ENCODE results near the gene BMP7. TPM values are rescaled to one million over a fixed set of nuclear protein-coding genes. Genes with fewer than 3 reads are reported as not detected.

The BMP7 gene
- total and polyA plus RNA-seq, 9 of the 15 experiments (the other 6 are each of a cell fraction or from before 2014, with no cell fraction given) = 0.18 TPM; not detected in 8

DNA sequence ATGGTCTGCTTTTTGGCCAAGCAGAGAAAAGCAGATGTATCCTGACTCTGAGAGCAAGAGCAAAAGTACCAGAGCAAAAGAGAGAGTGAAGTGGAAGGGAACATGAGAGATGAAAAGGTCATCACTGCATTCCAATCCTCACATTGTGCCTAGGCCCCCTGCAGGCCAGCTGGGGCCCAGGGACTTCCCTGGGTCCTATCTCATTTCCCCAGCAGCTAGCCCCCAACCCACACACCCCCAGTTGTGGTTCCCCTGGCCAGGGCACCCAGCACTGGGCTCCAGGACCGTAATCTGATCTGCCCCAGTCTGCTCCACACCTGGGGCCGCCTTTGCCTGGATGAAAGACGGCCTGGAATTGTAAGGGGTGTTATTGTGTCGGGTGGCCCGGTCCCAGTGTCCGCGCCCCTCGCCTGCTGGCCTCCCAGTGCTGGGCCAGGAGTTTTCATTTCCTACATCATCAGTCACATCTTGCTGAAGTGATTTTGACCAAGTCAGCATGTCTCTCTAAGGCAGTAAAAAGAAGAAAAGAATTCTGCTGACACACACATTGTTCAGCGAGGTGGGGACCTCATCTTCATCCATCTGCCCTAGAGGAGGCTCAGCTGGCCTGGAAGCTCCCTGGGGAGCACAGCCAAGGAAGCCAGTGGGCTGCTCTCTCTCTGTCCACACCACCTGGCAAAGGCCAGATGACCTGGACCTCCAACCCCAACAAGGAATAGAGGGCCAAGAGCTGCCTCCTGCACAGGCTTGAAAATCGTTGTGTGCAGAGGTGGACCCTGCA lies 4.0 kb upstream of the BMP7 start:
- intact Hi-C loops (cut with micrococcal nuclease) = no loop called here
- ATAC-seq = no peak
- ChIA-PET CTCF (ENCODE audit: low intra/inter-chr PET ratio) (no interaction called here), POLR2A (interaction anchor here (0.5 to 0.7 kb wide), 2 partner anchors 17 to 52 kb away, joined by 3 to 4 read pairs; no protein-coding TSS in a partner anchor)
- H3K9me1 ChIP-seq (ENCODE audit: control insufficient read depth, insufficient read depth, low read length) = peaks cover 2% of the 10 kb centered on the region
- H3K79me2 ChIP-seq (ENCODE audit: control insufficient read depth, insufficient read depth, low read length) = no peaks in the 10 kb centered on the region
- H3K4me2 ChIP-seq (ENCODE audit: insufficient read depth, low read length) = no peak overlapping the region
- H3K9ac ChIP-seq (ENCODE audit: insufficient read depth in 1 of 2, low read depth in 2 of 2, low read length in 2 of 2) = no peak overlapping the region
- no TSS peak for BruUV-seq (replicated peaks)
- no peaks in the 10 kb centered on the region for H3K9me3 ChIP-seq (replicated peaks; ENCODE audit: control insufficient read depth, insufficient read depth, low read depth, low read length)
- H3K4me3 ChIP-seq = no peak overlapping the region
- no peaks in the 10 kb centered on the region for H3K36me3 ChIP-seq (ENCODE audit: control insufficient read depth, insufficient read depth, low read length)
- no peak for DNase-seq (ENCODE audit: extremely low read depth in 1 of 4, low spot score in 3 of 4)
- peaks cover 0 to 10% of the 10 kb centered on the region in 2 experiments; a peak in 3 of 5 replicates for H3K4me1 ChIP-seq (replicated peaks in 1 of 2; ENCODE audit: control insufficient read depth in 2 of 2, insufficient read depth in 2 of 2, low read length in 2 of 2)
- no peak overlapping the region for H3K27ac ChIP-seq (ENCODE audit: extremely low read depth, low read depth, low read length)
- H3K27me3 ChIP-seq (ENCODE audit: control insufficient read depth in 2 of 2, insufficient read depth in 2 of 2, low read length in 2 of 2) = peaks cover 9 to 40% of the 10 kb centered on the region in 2 experiments; a peak in 4 of 5 replicates
- WGBS (ENCODE audit: insufficient coverage, low coverage, missing lambda C conversion rate) = 5% methylated on average over 10 of the region's 10 CpGs
- H2AFZ ChIP-seq (ENCODE audit: low read depth, low read length) = no peak overlapping the region
- in situ Hi-C loops (cut with MboI) = no loop called here
- H4K20me1 ChIP-seq (replicated peaks; ENCODE audit: control insufficient read depth, insufficient read depth, low read length) = peaks cover 6% of the 10 kb centered on the region; the same call in 1 of the 2 replicates
- FAIRE-seq = no peak
- TF ChIP-seq ZNF444 (CRISPR knock-in tag; IDR thresholded peaks at IDR 0.05) (no peak), ZNF316 (IDR thresholded peaks at IDR 0.05) (peak; percentile 69), LEF1 (IDR thresholded peaks at IDR 0.05) (no peak), C11orf30 (IDR thresholded peaks at IDR 0.05; ENCODE audit: low read depth) (peak; percentile 52; the same call in 1 of the 2 replicates)
- TF ChIP-seq, protein P1, sequence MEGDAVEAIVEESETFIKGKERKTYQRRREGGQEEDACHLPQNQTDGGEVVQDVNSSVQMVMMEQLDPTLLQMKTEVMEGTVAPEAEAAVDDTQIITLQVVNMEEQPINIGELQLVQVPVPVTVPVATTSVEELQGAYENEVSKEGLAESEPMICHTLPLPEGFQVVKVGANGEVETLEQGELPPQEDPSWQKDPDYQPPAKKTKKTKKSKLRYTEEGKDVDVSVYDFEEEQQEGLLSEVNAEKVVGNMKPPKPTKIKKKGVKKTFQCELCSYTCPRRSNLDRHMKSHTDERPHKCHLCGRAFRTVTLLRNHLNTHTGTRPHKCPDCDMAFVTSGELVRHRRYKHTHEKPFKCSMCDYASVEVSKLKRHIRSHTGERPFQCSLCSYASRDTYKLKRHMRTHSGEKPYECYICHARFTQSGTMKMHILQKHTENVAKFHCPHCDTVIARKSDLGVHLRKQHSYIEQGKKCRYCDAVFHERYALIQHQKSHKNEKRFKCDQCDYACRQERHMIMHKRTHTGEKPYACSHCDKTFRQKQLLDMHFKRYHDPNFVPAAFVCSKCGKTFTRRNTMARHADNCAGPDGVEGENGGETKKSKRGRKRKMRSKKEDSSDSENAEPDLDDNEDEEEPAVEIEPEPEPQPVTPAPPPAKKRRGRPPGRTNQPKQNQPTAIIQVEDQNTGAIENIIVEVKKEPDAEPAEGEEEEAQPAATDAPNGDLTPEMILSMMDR (IDR thresholded peaks at IDR 0.05 in 2 of 3, conservative IDR thresholded peaks at IDR 0.05 in 1 of 3; ENCODE audit: insufficient read depth in 2 of 3, low read depth in 1 of 3, low read length in 3 of 3) = peak in 2 of 3 experiments; percentile 7 to 28; a peak in 1 of 6 replicates

Measured in K562 (cell line).